SK-N-SH (cell line): Measurements from ENCODE around the gene PHEX. TPM values are rescaled to one million over a fixed set of nuclear protein-coding genes. Genes with fewer than 3 reads are reported as not detected.

Experiments
- CTCF ChIA-PET: fragments of 300-600, 350-600 bp; formaldehyde crosslinking; extraction: SDS; loops from one replicate; lab custom pipeline; 2021; lab: Yijun Ruan, JAX
- POLR2A ChIA-PET: fragments of 350-600 bp; sonication (Branson Sonifier 250); formaldehyde crosslinking; extraction: SDS; loops from one replicate; lab custom pipeline; 2020; ENCODE audit warnings: antibody characterized with exemption, inconsistent platforms; lab: Yijun Ruan, JAX
- DNase-seq: peaks from one replicate; pipeline ENCODE4 v3.0.0; 2012
- H2AFZ ChIP-seq: fragments of 200-600 bp; sonication (generic); 2 replicates; pipeline ENCODE4 v1.8.1; 2016; ENCODE audit warnings: antibody characterized with exemption, mild to moderate bottlenecking, low read depth
- H3F3A ChIP-seq: fragments of 200-600 bp; sonication (generic); replicated peaks from 2 replicates; pipeline ENCODE3; 2016; ENCODE audit warnings: antibody characterized with exemption, mild to moderate bottlenecking; ENCODE audit not compliant: insufficient read depth
- H3K27ac ChIP-seq, 2 experiments: fragments of 200-500 bp in 1 of 2; fragments of 200-600 bp in 1 of 2; sonication (Bioruptor generic) in 1 of 2; sonication (generic), shearing (Covaris generic) in 1 of 2; 2 replicates each; pipeline versions ENCODE4 v1.5.1 to v1.6.1; 2014 to 2016; ENCODE audit warnings: low read depth in 2 of 2, inconsistent platforms in 1 of 2, low read length in 1 of 2, mild to moderate bottlenecking in 1 of 2, mixed read lengths in 1 of 2
- H3K27me3 ChIP-seq: fragments of 200-600 bp; sonication (generic), shearing (Covaris generic); 2 replicates; pipeline ENCODE4 v1.6.1; 2016; ENCODE audit warnings: mixed run types; ENCODE audit not compliant: insufficient read depth
- H3K36me3 ChIP-seq, 2 experiments: fragments of 200-500 bp in 1 of 2; fragments of 200-600 bp in 1 of 2; sonication (Bioruptor generic) in 1 of 2; sonication (generic) in 1 of 2; replicated peaks in 1 of 2; 2 replicates each; pipeline versions ENCODE3 to v1.5.1; 2014 to 2016; ENCODE audit warnings: low read length in 1 of 2, mild to moderate bottlenecking in 1 of 2; ENCODE audit not compliant: insufficient read depth in 2 of 2, control insufficient read depth in 1 of 2
- H3K4me1 ChIP-seq, 2 experiments: fragments of 200-500 bp in 1 of 2; fragments of 200-600 bp in 1 of 2; sonication (Bioruptor generic) in 1 of 2; sonication (generic), shearing (Covaris generic) in 1 of 2; 2 replicates each; pipeline versions ENCODE4 v1.5.1 to v1.6.1; 2014 to 2016; ENCODE audit warnings: low read depth in 1 of 2, low read length in 1 of 2, mixed run types in 1 of 2; ENCODE audit not compliant: insufficient read depth in 2 of 2, control insufficient read depth in 1 of 2
- H3K4me2 ChIP-seq: fragments of 200-600 bp; sonication (generic), shearing (Covaris generic); 2 replicates; pipeline ENCODE4 v1.6.1; 2017; ENCODE audit warnings: mixed run types
- H3K4me3 ChIP-seq, 2 experiments: fragments of 200-500 bp in 1 of 2; fragments of 200-600 bp in 1 of 2; sonication (Bioruptor generic) in 1 of 2; sonication (generic), shearing (Covaris generic) in 1 of 2; 2 replicates each; pipeline versions ENCODE4 v1.5.1 to v1.8.1; 2014 to 2016; ENCODE audit warnings: low read depth in 2 of 2, inconsistent platforms in 1 of 2, low read length in 1 of 2, mild to moderate bottlenecking in 1 of 2, mixed read lengths in 1 of 2, moderate library complexity in 1 of 2
- H3K79me2 ChIP-seq: fragments of 200-600 bp; sonication (generic); 2 replicates; pipeline ENCODE4 v1.8.1; 2017; ENCODE audit warnings: mild to moderate bottlenecking; ENCODE audit not compliant: insufficient read depth
- H3K9ac ChIP-seq: fragments of 200-600 bp; sonication (generic); 2 replicates; pipeline ENCODE4 v1.6.1; 2017; ENCODE audit warnings: mixed run types
- H3K9me2 ChIP-seq: fragments of 200-600 bp; sonication (generic); 2 replicates; pipeline ENCODE4 v1.6.1; 2017; ENCODE audit warnings: mixed run types
- H3K9me3 ChIP-seq: fragments of 200-600 bp; sonication (generic); 2 replicates; pipeline ENCODE4 v1.6.1; 2017; ENCODE audit warnings: mixed run types, mild to moderate bottlenecking, moderate library complexity
- H4K20me1 ChIP-seq: fragments of 200-600 bp; sonication (generic); 2 replicates; pipeline ENCODE4 v1.6.1; 2017; ENCODE audit warnings: mild to moderate bottlenecking, mixed run types; ENCODE audit not compliant: insufficient read depth
- FOSL2 ChIP-seq: IDR thresholded peaks from 2 replicates; pipeline ENCODE4 v1.4.0; 2012; ENCODE audit warnings: low read depth, mild to moderate bottlenecking, moderate library complexity, borderline replicate concordance
- FOXJ3 ChIP-seq: sonication (generic); formaldehyde crosslinking; IDR thresholded peaks from 2 replicates; pipeline ENCODE4 v1.5.1; 2020; ENCODE audit warnings: mild to moderate bottlenecking, missing genetic modification reagents
- GATA2 ChIP-seq: sonication (generic); formaldehyde crosslinking; IDR thresholded peaks from 2 replicates; pipeline ENCODE4 v1.5.0; 2020; ENCODE audit warnings: mild to moderate bottlenecking, missing genetic modification reagents
- IRF3 ChIP-seq: fragments of 150-350 bp; IDR thresholded peaks from 2 replicates; pipeline ENCODE4 v1.6.1; 2016; ENCODE audit warnings: mild to moderate bottlenecking, low read depth, low read length
- MAX ChIP-seq: IDR thresholded peaks from 2 replicates; pipeline ENCODE4 v1.4.0; 2012; ENCODE audit warnings: low read depth
- PBX3 ChIP-seq: IDR thresholded peaks from 2 replicates; pipeline ENCODE4; 2012
- RCOR1 ChIP-seq: fragments of 150-350 bp; IDR thresholded peaks from 2 replicates; pipeline ENCODE4 v1.6.1; 2017; ENCODE audit warnings: antibody characterized with exemption, low read length
- REST ChIP-seq: IDR thresholded peaks from 2 replicates; pipeline ENCODE4 v1.6.1; 2012; ENCODE audit warnings: mild to moderate bottlenecking, low read depth, low read length, moderate library complexity
- RFX5 ChIP-seq: IDR thresholded peaks from 2 replicates; pipeline ENCODE4 v1.6.1; 2012; ENCODE audit warnings: mild to moderate bottlenecking, improper control_type of control experiment, low read length
- SIN3A ChIP-seq: IDR thresholded peaks from 2 replicates; pipeline ENCODE4 v1.6.1; 2012; ENCODE audit warnings: low read depth, mild to moderate bottlenecking, low read length, moderate library complexity, borderline replicate concordance
- SMC3 ChIP-seq: IDR thresholded peaks from 2 replicates; pipeline ENCODE4 v1.6.1; 2012; ENCODE audit warnings: low read depth, low read length, improper control_type of control experiment
- TAF1 ChIP-seq: IDR thresholded peaks from 2 replicates; pipeline ENCODE4 v1.6.1; 2012; ENCODE audit warnings: low read depth, mild to moderate bottlenecking, low read length, moderate library complexity, borderline replicate concordance
- USF2 ChIP-seq: fragments of 150-350 bp; IDR thresholded peaks from 2 replicates; pipeline ENCODE4 v1.6.1; 2017; ENCODE audit warnings: antibody characterized with exemption, low read length, low read depth, borderline replicate concordance
- YY1 ChIP-seq: IDR thresholded peaks from 2 replicates; pipeline ENCODE4 v1.4.0; 2012; ENCODE audit warnings: low read depth, mild to moderate bottlenecking
- ZBTB33 ChIP-seq: IDR thresholded peaks from 2 replicates; pipeline ENCODE4 v1.4.0; 2012; ENCODE audit warnings: low read depth, borderline replicate concordance
- WGBS: methylation state at CpG from one replicate; pipeline ENCODE4 v1.1.6; 2017; ENCODE audit warnings: low lambda C conversion rate; 5-methylcytosine and 5-hydroxymethylcytosine counted together
- polyA plus RNA-seq, 3 experiments: library from polyadenylated mRNA; depleted of rRNA; stranded (reverse); fragments of >200 nt; gene quantifications; 2 replicates each; pipeline ENCODE4 v1.2.3, GENCODE V29; 2012

Gene PHEX
- polyA plus RNA-seq, 1 of the 3 experiments (the other 2 are of a cell fraction), result 0.35 TPM

GRCh38 chrX:21998037-21998436 is 34.1 kb upstream of the PHEX start:
- CTCF ChIA-PET, result interaction anchor here (1.0 to 4.5 kb wide), 2 partner anchors 13 to 83 kb away, joined by 3 to 32 read pairs; no protein-coding TSS in a partner anchor
- H3K36me3 ChIP-seq, result peaks cover 12 to 36% of the 10 kb centered on the region in 2 experiments
- no peak overlapping the region for H3K9ac ChIP-seq
- H4K20me1 ChIP-seq, result no peaks in the 10 kb centered on the region
- WGBS, result 77% methylated on average over 4 of the region's 4 CpGs
- H3K4me3 ChIP-seq, result no peak overlapping the region
- TF ChIP-seq PBX3 (no peak), FOXJ3 (CRISPR knock-in tag) (no peak), REST (no peak), YY1 (no peak), SIN3A (no peak), FOSL2 (no peak), IRF3 (no peak), SMC3 (no peak), RCOR1 (no peak), USF2 (no peak), TAF1 (no peak), MAX (no peak), GATA2 (CRISPR knock-in tag) (no peak), ZBTB33 (no peak), RFX5 (no peak)
- peaks cover 48% of the 10 kb centered on the region for H3K79me2 ChIP-seq
- no peak overlapping the region for H3K27ac ChIP-seq
- POLR2A ChIA-PET, result no interaction called here
- no peak overlapping the region for H3K4me2 ChIP-seq
- no peaks in the 10 kb centered on the region for H3K9me2 ChIP-seq
- no peaks in the 10 kb centered on the region for H3K9me3 ChIP-seq
- H3K4me1 ChIP-seq, result peaks cover 0 to 3% of the 10 kb centered on the region in 2 experiments; a peak in 1 of 4 replicates
- no peak for DNase-seq
- no peaks in the 10 kb centered on the region for H3K27me3 ChIP-seq
- H3F3A ChIP-seq, result peaks cover 4% of the 10 kb centered on the region
- H2AFZ ChIP-seq, result no peak overlapping the region
